GM21528 (cell line): ENCODE measurements around the gene NOP9.

ENCODE experiments used
- ATAC-seq: cut with Tn5 transposase; IDR thresholded peaks from one replicate; pipeline ENCODE4 v1.9.1; 2021; ENCODE audit warnings: mild to moderate bottlenecking, moderate library complexity; ENCODE audit not compliant: unreplicated experiment, low FRiP score

NOP9 gene

GRCh38 chr14:24280797-24281460 is 18.7 kb upstream of the NOP9 start:
- ATAC-seq, result no peak

- ATAC-seq, result no peak
These were observed 18.0 kb upstream of the NOP9 start for GRCh38 chr14:24281636-24282035.

- ATAC-seq, result no peak
These were observed 16.9 kb upstream of the NOP9 start for GRCh38 chr14:24282736-24283135.

GRCh38 chr14:24283796-24284460 is 15.7 kb upstream of the NOP9 start:
- ATAC-seq, result no peak

GRCh38 chr14:24284501-24285035 is 15.1 kb upstream of the NOP9 start:
- no peak for ATAC-seq

- no peak for ATAC-seq
These were observed 14.3 kb upstream of the NOP9 start for GRCh38 chr14:24285351-24285750.

- ATAC-seq, result no peak
These were observed 12.7 kb upstream of the NOP9 start for GRCh38 chr14:24286996-24287395.

GRCh38 chr14:24289649-24290280 is 9.9 kb upstream of the NOP9 start:
- ATAC-seq, result no peak

GRCh38 chr14:24290746-24291145 is 8.9 kb upstream of the NOP9 start:
- no peak for ATAC-seq

GRCh38 chr14:24291446-24292117 is 8.1 kb upstream of the NOP9 start:
- ATAC-seq, result no peak

- ATAC-seq, result no peak
These were observed 7.4 kb upstream of the NOP9 start for GRCh38 chr14:24292118-24292807.

GRCh38 chr14:24293525-24293924 is 6.1 kb upstream of the NOP9 start:
- no peak for ATAC-seq

GRCh38 chr14:24296341-24297157 is 3.1 kb upstream of the NOP9 start:
- ATAC-seq, result peak; percentile 46

GRCh38 chr14:24297190-24297964 is 2.3 kb upstream of the NOP9 start:
- peak; percentile 5 for ATAC-seq

- ATAC-seq, result no peak
These were observed 777 bp upstream of the NOP9 start for GRCh38 chr14:24298892-24299254.

GRCh38 chr14:24300326-24300980 is 803 bp downstream of the NOP9 start:
- no peak for ATAC-seq

- ATAC-seq, result no peak
These were observed 4.4 kb downstream of the NOP9 start for GRCh38 chr14:24304019-24304387.

GRCh38 chr14:24307156-24307574 is 7.5 kb downstream of the NOP9 start:
- ATAC-seq, result no peak
